Occipital lobe (tissue), 2 donors: ENCODE results near the gene CCDC28A. TPM values are rescaled to one million over a fixed set of nuclear protein-coding genes. Genes with fewer than 3 reads are reported as not detected.

Source experiments
- DNase-seq: peaks from one replicate; lab custom pipeline; 2025; lab: John Stamatoyannopoulos, UW
- total RNA-seq: library from RNA; depleted of rRNA; stranded (reverse); fragments of >200 nt; gene quantifications from one replicate; pipeline ENCODE4 v1.2.3, GENCODE V29; 2014

Gene CCDC28A
- total RNA-seq, 1 donor from 2014 or later: 10.3 TPM

GRCh38 chr6:138795809-138796603 is 22.4 kb downstream of the CCDC28A start, which contains the start of gene ECT2L:
ECT2L (plus strand) TSS chr6:138796087; CDS start chr6:138813275, 17,188 bp downstream.
- DNase-seq: no peak

- DNase-seq: no peak
These were observed 23.2 kb downstream of the CCDC28A start for GRCh38 chr6:138796771-138797170.

GRCh38 chr6:138797806-138798446 is 24.4 kb downstream of the CCDC28A start:
- no peak for DNase-seq

- DNase-seq: no peak
These were observed 27.0 kb downstream of the CCDC28A start for GRCh38 chr6:138800377-138801150.

DNA sequence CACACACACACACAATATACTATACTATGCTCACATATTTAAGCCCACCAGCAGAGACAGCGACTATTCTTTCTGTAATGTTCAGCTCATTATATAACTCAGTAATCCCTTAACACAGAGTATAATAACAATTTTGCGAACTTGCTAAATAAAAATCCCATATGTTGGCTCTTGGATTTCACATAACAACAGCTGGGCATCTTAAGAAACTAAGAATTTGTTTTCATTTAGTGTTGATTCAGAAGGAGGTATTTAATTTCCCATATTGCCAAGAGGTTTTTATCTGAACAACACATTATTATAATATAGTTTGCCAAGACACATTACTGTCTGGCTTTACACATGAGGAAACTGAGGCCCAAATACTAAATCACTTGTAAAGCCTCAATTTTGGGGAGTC is 29.8 kb downstream of the CCDC28A start:
- no peak for DNase-seq

GRCh38 chr6:138803861-138804260 is 30.3 kb downstream of the CCDC28A start:
- no peak for DNase-seq

- no peak for DNase-seq
These were observed 31.6 kb downstream of the CCDC28A start for GRCh38 chr6:138805016-138805765.

- no peak for DNase-seq
These were observed 33.3 kb downstream of the CCDC28A start for GRCh38 chr6:138806889-138807288.

DNA sequence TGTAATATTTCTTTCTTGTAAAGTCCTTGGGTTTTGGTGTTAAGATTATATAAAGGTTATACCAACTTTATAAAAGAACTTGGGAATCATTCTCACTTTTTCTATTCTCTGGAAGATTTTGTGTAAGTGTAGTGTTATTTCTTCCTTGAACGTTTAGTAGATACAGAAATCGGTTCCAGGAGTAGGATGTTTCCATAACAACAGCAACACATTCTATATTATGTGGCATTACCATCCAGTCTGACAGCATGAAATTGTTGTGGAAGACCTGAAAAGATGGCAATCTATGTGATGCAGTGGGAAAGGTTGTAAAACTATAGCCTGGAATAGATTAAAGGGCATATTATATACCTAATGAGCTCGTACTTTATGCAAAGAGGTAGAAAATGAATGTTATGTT is 36.1 kb downstream of the CCDC28A start:
- no peak for DNase-seq

- no peak for DNase-seq
These were observed 38.3 kb downstream of the CCDC28A start for GRCh38 chr6:138811866-138812265.

- DNase-seq: no peak
These were observed 40.7 kb downstream of the CCDC28A start for GRCh38 chr6:138814179-138814834.

DNA sequence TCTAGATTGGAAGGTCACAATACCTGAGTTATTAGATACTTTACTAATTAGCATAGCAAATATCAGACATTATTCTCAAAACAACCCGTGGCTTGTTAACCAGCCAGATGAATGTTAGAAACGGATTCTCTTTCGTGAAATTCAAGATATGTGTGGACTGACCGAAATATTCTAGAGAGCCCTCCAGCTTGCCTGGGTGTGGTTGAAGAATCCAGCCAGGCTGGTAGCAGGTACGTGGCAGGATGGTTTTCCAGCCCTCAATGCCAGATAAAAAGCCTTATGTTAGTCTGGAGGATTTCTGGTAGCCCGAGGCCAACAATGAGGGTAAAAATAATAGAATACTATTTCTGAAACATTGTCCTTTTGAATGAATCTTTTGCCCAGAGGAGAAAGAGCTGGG is 41.7 kb downstream of the CCDC28A start:
- no peak for DNase-seq

GRCh38 chr6:138815797-138816528 is 42.4 kb downstream of the CCDC28A start:
- no peak for DNase-seq

DNA sequence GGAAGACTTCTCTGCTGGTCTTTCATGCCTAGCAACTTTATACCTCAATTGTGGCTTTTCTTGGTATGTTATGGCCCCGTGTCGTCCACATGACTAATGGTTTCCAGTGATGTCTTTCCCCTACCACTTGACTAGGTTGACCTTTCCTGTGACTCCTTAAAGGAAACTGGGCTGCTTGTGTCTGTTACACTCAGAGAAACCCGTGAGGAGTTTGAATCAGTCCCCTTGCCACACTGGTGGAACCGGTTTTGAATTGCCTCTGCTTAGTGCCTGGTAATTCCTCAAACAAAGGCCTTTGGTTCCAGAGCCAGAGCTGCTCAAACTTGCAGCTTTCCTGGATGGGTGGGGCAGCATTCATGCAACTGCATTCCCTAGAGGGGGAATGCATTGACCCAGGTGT is 44.2 kb downstream of the CCDC28A start:
- DNase-seq: no peak

GRCh38 chr6:138818496-138819194 is 45.1 kb downstream of the CCDC28A start:
- no peak for DNase-seq

GRCh38 chr6:138821519-138821918 is 48.0 kb downstream of the CCDC28A start:
- DNase-seq: no peak

DNA sequence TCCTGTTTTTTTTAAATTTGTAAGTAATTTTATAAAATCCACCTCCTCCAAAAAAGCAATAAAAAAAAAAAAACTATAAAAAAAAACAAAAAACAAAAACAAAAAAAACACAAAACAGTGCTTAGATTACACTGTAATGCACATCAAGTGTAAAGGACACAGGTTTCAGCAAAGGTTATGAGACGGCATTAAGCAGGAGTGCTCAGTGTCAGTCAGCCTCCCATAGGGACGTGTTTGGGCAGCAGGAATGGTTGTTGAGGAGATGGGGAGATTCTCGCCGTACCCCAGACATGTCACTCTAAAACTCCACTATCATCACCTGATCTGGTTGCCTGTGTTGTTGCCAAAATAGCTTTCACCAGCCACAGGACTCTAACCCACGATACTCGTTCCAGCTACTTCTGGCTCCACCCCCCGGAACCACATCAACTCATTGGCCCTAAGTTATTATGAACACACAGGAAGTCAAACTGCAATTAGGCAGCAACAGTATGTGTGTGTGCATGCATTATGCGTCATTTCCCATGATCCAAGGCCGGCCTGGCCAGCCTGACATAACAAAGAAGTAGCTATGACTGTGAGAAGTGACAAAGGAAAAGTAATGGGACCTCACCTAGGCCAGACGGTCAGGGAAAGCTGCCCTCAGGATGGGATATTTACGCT is 51.0 kb downstream of the CCDC28A start:
- no peak for DNase-seq

GRCh38 chr6:138830248-138830647 is 56.7 kb downstream of the CCDC28A start:
- no peak for DNase-seq

DNA sequence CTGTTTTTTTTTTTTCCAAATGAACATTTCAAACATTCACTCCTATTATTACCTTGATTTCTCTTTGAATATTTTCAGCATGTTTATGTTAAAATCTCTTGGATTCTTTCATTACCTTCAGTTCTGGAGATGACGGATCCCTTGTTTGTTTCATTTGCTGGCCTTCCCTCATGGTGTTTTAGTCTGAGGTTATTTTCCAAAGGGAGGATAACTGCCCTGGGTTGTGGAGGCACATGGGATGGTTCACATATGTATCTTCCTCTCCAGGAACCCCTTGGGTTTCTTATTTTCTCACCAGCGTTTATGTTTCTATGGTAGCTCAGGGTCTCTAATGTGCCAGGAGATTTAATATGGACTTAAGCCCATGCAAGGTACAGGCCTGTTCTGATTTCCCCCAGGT is 58.6 kb downstream of the CCDC28A start:
- no peak for DNase-seq
